ENCODE data around the gene WNT9A.

WNT9A gene

DNA sequence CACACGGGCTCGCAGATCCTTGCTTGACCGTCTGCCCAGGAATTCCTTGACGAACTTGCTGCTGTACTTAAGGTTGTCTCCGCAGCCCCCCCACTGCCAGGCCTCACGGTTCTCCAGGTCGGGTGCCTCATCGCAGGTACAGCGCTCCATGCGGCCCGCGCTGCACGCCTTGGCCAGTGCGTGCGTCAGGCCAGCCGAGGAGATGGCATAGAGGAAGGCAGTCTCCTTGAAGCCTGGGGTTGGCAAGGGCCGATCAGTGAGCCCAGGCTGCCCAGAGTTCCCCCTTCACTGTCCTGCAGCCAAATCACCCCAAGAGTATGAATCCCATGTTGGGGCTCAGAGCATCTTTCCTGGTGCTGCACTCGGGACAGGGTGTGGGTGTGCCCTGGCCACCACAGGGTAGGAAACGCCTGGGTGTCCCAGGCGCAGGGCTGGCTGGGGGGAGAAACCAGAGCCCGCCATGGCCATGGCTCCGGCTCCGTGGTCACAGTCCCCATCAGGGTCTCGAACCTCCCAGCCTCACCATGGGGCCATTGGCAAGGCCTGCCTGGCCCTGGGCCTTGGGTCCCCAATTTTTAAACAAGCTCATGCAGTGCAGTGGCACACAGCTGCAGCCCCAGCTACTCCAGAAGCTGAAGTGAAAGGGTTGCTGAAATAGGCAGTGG is 23.4 kb downstream of the WNT9A start:
- Histone ChIP-seq H3K4me2 (ENCODE audit: low read depth, low read length) (no peak overlapping the region), H3K9me2 (replicated peaks; ENCODE audit: insufficient read depth, low read length) (no peaks in the 10 kb centered on the region), H3F3A (ENCODE audit: insufficient read depth, low read length) (no peaks in the 10 kb centered on the region), H3K27me3 (replicated peaks; ENCODE audit: insufficient read depth, low read length) (peaks cover 13% of the 10 kb centered on the region), H3K79me2 (ENCODE audit: low read length) (no peaks in the 10 kb centered on the region), H3K9ac (ENCODE audit: low read length) (no peak overlapping the region), H3K4me3 (ENCODE audit: low read length) (no peak overlapping the region), H3K36me3 (replicated peaks; ENCODE audit: insufficient read depth, low read length) (no peaks in the 10 kb centered on the region), H3K27ac (ENCODE audit: low read length) (no peak overlapping the region), H4K20me1 (ENCODE audit: insufficient read depth, low read length) (no peaks in the 10 kb centered on the region), H2AFZ (ENCODE audit: low read length) (no peak overlapping the region), H3K4me1 (ENCODE audit: low read length) (no peaks in the 10 kb centered on the region), H3K9me3 (replicated peaks; ENCODE audit: insufficient read depth, low read length) (no peaks in the 10 kb centered on the region)
- DNase-seq, result no peak
- TF ChIP-seq EZH2phosphoT487 (IDR thresholded peaks at IDR 0.05; ENCODE audit: low read length) (no peak), EZH2 (optimal IDR thresholded peaks at IDR 0.05; ENCODE audit: low read depth, low read length) (no peak), CTCF (IDR thresholded peaks at IDR 0.05; ENCODE audit: low read length) (no peak)

GRCh38 chr1:227923353-227924167 is 24.2 kb downstream of the WNT9A start:
- Histone ChIP-seq H3F3A (ENCODE audit: insufficient read depth, low read length) (no peaks in the 10 kb centered on the region), H3K36me3 (replicated peaks; ENCODE audit: insufficient read depth, low read length) (no peaks in the 10 kb centered on the region), H3K9me2 (replicated peaks; ENCODE audit: insufficient read depth, low read length) (no peaks in the 10 kb centered on the region), H3K4me3 (ENCODE audit: low read length) (no peak overlapping the region), H3K9me3 (replicated peaks; ENCODE audit: insufficient read depth, low read length) (no peaks in the 10 kb centered on the region), H2AFZ (ENCODE audit: low read length) (no peak overlapping the region), H3K4me1 (ENCODE audit: low read length) (no peaks in the 10 kb centered on the region), H3K27me3 (replicated peaks; ENCODE audit: insufficient read depth, low read length) (peaks cover 13% of the 10 kb centered on the region; the same call in 1 of the 2 replicates), H3K9ac (ENCODE audit: low read length) (no peak overlapping the region), H3K79me2 (ENCODE audit: low read length) (no peaks in the 10 kb centered on the region), H4K20me1 (ENCODE audit: insufficient read depth, low read length) (no peaks in the 10 kb centered on the region), H3K4me2 (ENCODE audit: low read depth, low read length) (no peak overlapping the region), H3K27ac (ENCODE audit: low read length) (no peak overlapping the region)
- TF ChIP-seq CTCF (IDR thresholded peaks at IDR 0.05; ENCODE audit: low read length) (no peak), EZH2 (optimal IDR thresholded peaks at IDR 0.05; ENCODE audit: low read depth, low read length) (no peak), EZH2phosphoT487 (IDR thresholded peaks at IDR 0.05; ENCODE audit: low read length) (no peak)
- no peak for DNase-seq

DNA sequence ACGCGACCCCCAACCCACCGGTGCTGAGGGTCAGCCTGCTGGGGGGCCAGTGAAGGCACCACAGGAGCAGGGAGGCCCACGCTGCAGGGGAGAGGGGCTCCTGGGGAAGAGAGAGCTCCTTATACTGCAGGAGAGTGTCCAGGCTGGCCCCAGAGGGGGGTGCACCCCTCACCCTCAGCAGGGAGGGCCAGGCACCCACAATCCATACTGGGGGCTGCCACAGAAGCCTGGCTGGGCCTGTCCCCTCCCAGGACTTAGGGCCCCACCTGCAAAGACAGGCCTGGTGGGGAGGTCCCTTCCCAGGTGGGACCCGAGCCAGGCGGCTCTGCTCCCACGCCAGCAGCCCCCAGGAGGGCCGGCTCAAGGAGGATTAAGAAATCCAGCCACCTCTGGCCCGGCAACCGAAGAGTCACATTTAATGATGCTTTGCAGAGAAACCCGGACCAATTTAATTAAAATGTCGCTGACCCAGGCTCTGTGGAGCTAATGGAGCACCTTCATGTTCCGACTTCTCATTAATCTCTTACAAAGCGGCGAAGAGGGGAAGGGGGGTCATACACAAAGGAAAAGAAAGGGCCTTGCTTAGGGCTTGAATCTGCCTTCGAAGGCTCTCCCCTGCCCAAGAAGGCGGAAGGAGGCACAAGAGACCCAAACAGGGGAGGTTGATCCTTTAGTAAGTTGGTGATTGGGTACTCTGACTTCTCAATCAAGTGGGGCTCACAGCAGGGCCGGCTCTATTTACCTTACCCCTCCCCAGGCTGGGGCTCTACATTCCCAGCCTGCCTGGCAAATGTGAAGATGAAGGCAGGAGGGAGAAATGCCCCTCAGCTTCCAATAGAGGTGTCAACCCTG is 25.0 kb downstream of the WNT9A start:
- no peak for DNase-seq

More for the DNA sequence above, 25.0 kb downstream of the WNT9A start:
- no peak overlapping the region for H3K4me3 ChIP-seq (ENCODE audit: low read length)
- no peak for TF ChIP-seq CTCF (IDR thresholded peaks at IDR 0.05; ENCODE audit: low read length)
- TF ChIP-seq EZH2 (optimal IDR thresholded peaks at IDR 0.05; ENCODE audit: low read depth, low read length), result no peak
- no peak for TF ChIP-seq EZH2phosphoT487 (IDR thresholded peaks at IDR 0.05; ENCODE audit: low read length)
- no peak overlapping the region for H2AFZ ChIP-seq (ENCODE audit: low read length)
- H3K9ac ChIP-seq (ENCODE audit: low read length), result no peak overlapping the region
- H4K20me1 ChIP-seq (ENCODE audit: insufficient read depth, low read length), result no peaks in the 10 kb centered on the region
- no peaks in the 10 kb centered on the region for H3K4me1 ChIP-seq (ENCODE audit: low read length)
- no peaks in the 10 kb centered on the region for H3F3A ChIP-seq (ENCODE audit: insufficient read depth, low read length)
- H3K27ac ChIP-seq (ENCODE audit: low read length), result no peak overlapping the region
- peaks cover 13% of the 10 kb centered on the region; the same call in 1 of the 2 replicates for H3K27me3 ChIP-seq (replicated peaks; ENCODE audit: insufficient read depth, low read length)
- H3K79me2 ChIP-seq (ENCODE audit: low read length), result no peaks in the 10 kb centered on the region
- H3K9me2 ChIP-seq (replicated peaks; ENCODE audit: insufficient read depth, low read length), result no peaks in the 10 kb centered on the region
- no peaks in the 10 kb centered on the region for H3K9me3 ChIP-seq (replicated peaks; ENCODE audit: insufficient read depth, low read length)
- no peaks in the 10 kb centered on the region for H3K36me3 ChIP-seq (replicated peaks; ENCODE audit: insufficient read depth, low read length)
- H3K4me2 ChIP-seq (ENCODE audit: low read depth, low read length), result no peak overlapping the region
